ENCODE measurements around the gene C20orf144.

The C20orf144 gene

DNA sequence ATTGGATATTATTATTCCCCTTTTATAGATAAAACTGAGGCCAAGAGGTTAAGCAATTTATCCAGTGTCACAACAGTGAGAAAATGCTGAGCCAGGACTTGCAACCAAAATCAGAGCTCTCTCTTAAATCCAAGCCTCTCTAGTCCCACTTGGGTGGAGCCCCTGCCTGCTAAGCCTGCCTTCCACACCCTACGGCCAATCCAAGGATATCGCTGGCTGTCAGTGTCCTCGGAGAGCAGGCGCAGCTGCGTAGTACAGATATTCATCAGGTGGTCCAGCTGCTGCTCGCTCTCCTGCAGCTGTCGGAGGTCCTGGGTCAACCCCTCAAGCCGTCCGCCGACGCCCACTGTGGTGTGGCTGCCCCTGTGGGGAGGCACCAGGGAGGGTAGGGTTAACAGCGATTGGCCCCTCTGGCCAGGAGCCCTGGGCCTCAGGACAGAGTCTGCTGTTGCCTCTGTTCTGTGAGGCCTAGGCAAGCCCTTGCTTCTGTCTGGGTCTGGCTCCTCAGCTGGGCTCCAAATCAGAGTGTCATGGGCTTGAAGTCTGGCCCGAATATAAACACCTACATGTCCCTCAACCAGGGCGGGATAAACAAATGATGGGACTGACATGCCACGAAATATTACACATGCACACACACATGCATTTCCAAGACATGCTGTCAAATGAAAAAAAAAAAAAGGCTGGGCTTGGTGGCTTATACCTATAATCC is 16.0 kb downstream of the C20orf144 start:
- no peak overlapping the region for H3K4me3 ChIP-seq (replicated peaks; ENCODE audit: low read depth, low read length)
- no peak for TF ChIP-seq CTCF (IDR thresholded peaks at IDR 0.05; ENCODE audit: low read depth, low read length, missing control alignments)
- DNase-seq (ENCODE audit: extremely low read depth, low read depth), result no peak

DNA sequence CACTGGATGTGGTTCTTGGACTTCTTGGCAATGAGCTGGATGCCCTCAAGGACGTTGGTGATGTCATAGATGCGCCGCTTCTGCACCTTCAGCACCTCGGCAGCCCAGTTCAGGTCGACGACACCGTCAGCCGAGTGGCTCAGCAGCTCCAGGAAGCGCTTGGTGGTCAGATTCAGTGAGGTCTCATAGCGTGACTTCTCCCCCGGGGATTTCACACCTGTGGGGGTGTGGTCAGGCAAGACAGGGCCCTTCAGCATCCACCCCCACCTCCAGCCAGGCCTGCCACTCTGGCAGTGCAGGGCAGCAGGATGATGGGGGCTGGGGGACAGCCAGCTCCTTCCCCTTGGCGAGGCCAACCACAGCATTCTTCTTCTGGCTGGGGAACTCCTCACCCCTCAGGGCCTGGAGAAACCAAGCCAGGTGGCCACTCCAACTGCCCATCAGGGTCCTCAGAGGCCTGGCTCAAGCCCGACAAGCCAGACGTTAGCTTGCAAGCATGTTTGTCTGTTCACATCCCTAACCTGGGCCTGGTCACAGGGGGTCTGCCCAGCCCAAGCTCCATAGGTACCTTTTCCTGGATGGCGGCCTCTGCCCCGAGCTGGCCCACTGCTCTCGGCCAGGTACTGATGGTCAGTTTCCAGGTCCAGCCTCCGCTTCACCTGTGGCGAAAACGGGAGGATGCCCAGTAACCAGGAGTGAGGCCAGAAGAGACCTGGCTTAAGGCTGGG is 17.8 kb downstream of the C20orf144 start:
- TF ChIP-seq CTCF (IDR thresholded peaks at IDR 0.05; ENCODE audit: low read depth, low read length, missing control alignments), result no peak
- H3K4me3 ChIP-seq (replicated peaks; ENCODE audit: low read depth, low read length), result no peak overlapping the region
- DNase-seq (ENCODE audit: extremely low read depth, low read depth), result no peak

GRCh38 chr20:33680686-33681085 is 18.6 kb downstream of the C20orf144 start:
- TF ChIP-seq CTCF (IDR thresholded peaks at IDR 0.05; ENCODE audit: low read depth, low read length, missing control alignments), result no peak
- DNase-seq (ENCODE audit: extremely low read depth, low read depth), result no peak
- no peak overlapping the region for H3K4me3 ChIP-seq (replicated peaks; ENCODE audit: low read depth, low read length)

GRCh38 chr20:33681288-33681687 is 19.2 kb downstream of the C20orf144 start:
- no peak for TF ChIP-seq CTCF (IDR thresholded peaks at IDR 0.05; ENCODE audit: low read depth, low read length, missing control alignments)
- H3K4me3 ChIP-seq (replicated peaks; ENCODE audit: low read depth, low read length), result no peak overlapping the region
- DNase-seq (ENCODE audit: extremely low read depth, low read depth), result no peak

DNA sequence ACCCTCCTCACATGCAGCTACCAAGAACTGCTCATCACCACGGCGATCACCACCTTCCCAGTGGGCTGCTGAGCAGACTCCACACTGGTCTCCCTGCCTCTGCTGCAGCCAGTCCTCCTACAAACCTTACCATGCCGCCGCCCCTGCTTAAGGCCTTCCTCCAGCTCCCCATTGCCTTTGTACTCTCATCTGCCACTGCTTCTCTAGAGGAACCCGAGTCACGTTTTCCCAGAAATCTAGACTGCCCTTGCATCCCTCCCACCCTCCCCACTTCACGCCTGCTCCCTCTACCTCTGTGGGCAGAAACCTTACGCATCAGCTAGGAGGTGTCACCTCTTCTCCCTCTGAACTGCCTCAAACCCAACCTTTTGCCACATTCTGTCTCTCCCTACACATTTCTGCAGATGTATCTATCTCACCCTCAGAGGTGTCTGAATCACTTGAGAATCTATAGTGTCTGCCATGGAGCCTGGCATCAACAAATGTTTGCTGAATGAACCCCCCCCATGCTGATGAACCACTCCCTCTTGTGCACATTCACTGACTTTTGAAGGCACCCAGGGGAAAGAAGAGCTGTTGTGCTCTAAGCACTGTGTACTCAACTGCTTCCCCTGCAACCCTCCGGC is 19.7 kb downstream of the C20orf144 start:
- TF ChIP-seq CTCF (IDR thresholded peaks at IDR 0.05; ENCODE audit: low read depth, low read length, missing control alignments), result no peak
- no peak overlapping the region for H3K4me3 ChIP-seq (replicated peaks; ENCODE audit: low read depth, low read length)
- DNase-seq (ENCODE audit: extremely low read depth, low read depth), result no peak

DNA sequence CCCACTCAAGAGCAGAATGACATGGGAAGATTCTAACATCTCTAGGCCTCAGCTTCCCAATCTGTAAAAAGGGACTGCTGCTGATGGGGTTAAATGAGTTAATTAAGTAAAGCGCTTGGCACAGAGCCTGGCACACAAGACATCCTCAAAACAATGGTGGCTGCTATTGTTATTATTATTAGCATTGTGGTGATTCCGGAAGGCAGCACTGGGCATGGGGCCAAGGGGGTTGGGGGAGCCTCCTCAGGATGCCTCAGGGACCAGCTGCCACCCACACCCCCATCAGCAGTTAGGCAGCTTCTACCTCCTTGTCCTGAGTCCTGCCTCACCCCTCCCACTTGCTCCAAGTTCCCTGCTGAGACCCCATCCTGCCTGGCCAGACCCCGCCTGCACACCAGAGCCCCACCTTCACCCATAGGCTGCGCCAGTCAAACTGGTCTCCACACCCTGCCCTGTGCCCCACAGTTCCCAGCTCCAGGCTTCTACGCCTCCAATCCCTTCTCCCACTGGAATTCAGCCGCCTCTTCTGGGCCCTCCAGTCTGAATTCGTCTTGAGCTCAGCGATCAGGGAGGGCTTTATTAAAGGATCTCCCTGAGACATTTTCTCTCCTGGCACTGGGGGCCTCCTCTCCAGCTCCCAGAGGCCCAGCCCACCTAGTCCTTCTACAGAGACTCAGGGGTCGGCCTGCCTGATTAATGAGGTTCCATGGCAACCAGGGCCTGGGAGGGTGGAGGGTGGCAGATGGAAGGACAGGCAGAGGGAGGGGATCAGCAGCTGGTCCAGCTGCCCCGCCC is 22.6 kb downstream of the C20orf144 start:
- TF ChIP-seq CTCF (IDR thresholded peaks at IDR 0.05; ENCODE audit: low read depth, low read length, missing control alignments), result no peak
- H3K4me3 ChIP-seq (replicated peaks; ENCODE audit: low read depth, low read length), result peak overlapping the region; percentile 54
- no peak for DNase-seq (ENCODE audit: extremely low read depth, low read depth)
